ENCODE data around the gene RUFY1. TPM values are rescaled to one million over a fixed set of nuclear protein-coding genes. Genes with fewer than 3 reads are reported as not detected.
A peak's percentile ranks its signal among the peaks of the same experiment; 100 is the strongest.

RUFY1 gene
- total and polyA plus RNA-seq, 2 donors (not counting 3 experiments of a cell fraction or from before 2014, with no cell fraction given), result 25.6 to 44.9 TPM

DNA sequence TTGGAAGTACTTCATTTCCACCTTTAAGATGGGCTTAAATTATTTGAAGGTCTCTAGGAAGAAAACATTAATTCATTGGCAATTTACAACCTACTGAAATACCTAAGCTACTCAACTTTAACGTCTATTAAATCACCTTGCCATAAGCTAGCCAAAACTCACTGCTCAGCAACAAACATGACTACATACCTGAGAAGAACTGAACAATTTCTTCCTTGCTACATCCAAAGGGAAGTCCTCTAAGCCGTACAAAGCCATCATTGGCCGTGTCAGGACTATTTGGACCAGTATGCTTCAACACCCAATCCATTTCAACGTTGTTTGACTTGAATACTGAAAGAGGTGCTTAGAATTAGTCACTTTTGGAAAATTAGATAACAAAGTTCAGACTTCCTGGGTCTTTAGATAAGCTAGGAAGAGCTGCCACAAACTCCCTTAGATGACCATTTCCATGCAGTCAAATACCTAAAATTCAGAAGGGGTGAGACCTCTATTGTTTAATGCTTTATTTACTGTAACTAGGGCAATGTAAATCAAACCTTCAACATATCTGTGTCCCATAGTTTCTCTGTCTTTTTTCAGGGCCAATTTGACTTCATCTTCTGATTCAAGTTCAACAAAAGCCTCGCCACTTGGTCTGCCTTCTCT is 70.5 kb downstream of the RUFY1 start:
- no peaks in the 10 kb centered on the region for H3K9me3 ChIP-seq (replicated peaks; ENCODE audit: control insufficient read depth, insufficient read depth, low read length)
- H3K4me3 ChIP-seq (replicated peaks in 1 of 3; ENCODE audit: insufficient read depth in 1 of 3, low read depth in 1 of 3, low read length in 3 of 3), result peak overlapping the region; percentile 82 to 91 (median 85)
- peaks cover 38% of the 10 kb centered on the region for H4K20me1 ChIP-seq (replicated peaks; ENCODE audit: control insufficient read depth, extremely low read depth, insufficient read depth, low read length)
- H3K4me1 ChIP-seq (ENCODE audit: control insufficient read depth, extremely low read depth, insufficient read depth, low read length), result peaks cover 52% of the 10 kb centered on the region
- H3K27ac ChIP-seq (ENCODE audit: insufficient read depth, low read depth, low read length), result no peak overlapping the region
- TF ChIP-seq EZH2 (IDR thresholded peaks at IDR 0.05; ENCODE audit: borderline replicate concordance, low read depth, low read length, severe bottlenecking) (no peak), POLR2AphosphoS5 (IDR thresholded peaks at IDR 0.05; ENCODE audit: insufficient read depth, low read depth, low read length) (peak; percentile 9), FOS (IDR thresholded peaks at IDR 0.05; ENCODE audit: borderline replicate concordance, insufficient read depth, low read length) (no peak), MYC (IDR thresholded peaks at IDR 0.05; ENCODE audit: low read depth, low read length) (no peak), GATA2 (IDR thresholded peaks at IDR 0.05; ENCODE audit: insufficient read depth, insufficient read length, low read depth, low read length) (no peak), POLR2A (IDR thresholded peaks at IDR 0.05; ENCODE audit: low read depth, low read length) (no peak)
- TF ChIP-seq, protein P1, sequence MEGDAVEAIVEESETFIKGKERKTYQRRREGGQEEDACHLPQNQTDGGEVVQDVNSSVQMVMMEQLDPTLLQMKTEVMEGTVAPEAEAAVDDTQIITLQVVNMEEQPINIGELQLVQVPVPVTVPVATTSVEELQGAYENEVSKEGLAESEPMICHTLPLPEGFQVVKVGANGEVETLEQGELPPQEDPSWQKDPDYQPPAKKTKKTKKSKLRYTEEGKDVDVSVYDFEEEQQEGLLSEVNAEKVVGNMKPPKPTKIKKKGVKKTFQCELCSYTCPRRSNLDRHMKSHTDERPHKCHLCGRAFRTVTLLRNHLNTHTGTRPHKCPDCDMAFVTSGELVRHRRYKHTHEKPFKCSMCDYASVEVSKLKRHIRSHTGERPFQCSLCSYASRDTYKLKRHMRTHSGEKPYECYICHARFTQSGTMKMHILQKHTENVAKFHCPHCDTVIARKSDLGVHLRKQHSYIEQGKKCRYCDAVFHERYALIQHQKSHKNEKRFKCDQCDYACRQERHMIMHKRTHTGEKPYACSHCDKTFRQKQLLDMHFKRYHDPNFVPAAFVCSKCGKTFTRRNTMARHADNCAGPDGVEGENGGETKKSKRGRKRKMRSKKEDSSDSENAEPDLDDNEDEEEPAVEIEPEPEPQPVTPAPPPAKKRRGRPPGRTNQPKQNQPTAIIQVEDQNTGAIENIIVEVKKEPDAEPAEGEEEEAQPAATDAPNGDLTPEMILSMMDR (IDR thresholded peaks at IDR 0.05; ENCODE audit: extremely low read depth in 1 of 2, insufficient read depth in 1 of 2, low read depth in 1 of 2, low read length in 2 of 2), result no peak
- peak overlapping the region; percentile 82 for H3K9ac ChIP-seq (replicated peaks; ENCODE audit: extremely low read depth, insufficient read depth, low read length)
- no peak overlapping the region for H2AFZ ChIP-seq (ENCODE audit: low read depth, low read length)
- FAIRE-seq, result no peak
- peaks cover 28 to 51% of the 10 kb centered on the region in 2 experiments for H3K36me3 ChIP-seq (ENCODE audit: control insufficient read depth in 2 of 2, extremely low read depth in 1 of 2, insufficient read depth in 2 of 2, low read length in 2 of 2)
- BruUV-seq (replicated peaks), result no TSS peak
- ChIA-PET POLR2A (interaction anchor here (1.1 to 1.5 kb wide), 2 partner anchors 8 to 12 kb away, joined by 4 read pairs; no protein-coding TSS in a partner anchor), CTCF (no interaction called here)
- peak overlapping the region; percentile 96 for H3K4me2 ChIP-seq (ENCODE audit: insufficient read depth, low read length)
- no peaks in the 10 kb centered on the region for H3K9me1 ChIP-seq (replicated peaks; ENCODE audit: control insufficient read depth, extremely low read depth, insufficient read depth, low read length)
- peaks cover 78% of the 10 kb centered on the region for H3K79me2 ChIP-seq (ENCODE audit: control insufficient read depth, insufficient read depth, low read length)
- H3K27me3 ChIP-seq (ENCODE audit: control insufficient read depth in 2 of 2, insufficient read depth in 2 of 2, low read length in 2 of 2), result no peaks in the 10 kb centered on the region
- DNase-seq (ENCODE audit: low read depth, low spot score), result no peak
- dilution Hi-C loops (cut with MboI; ENCODE audit: extremely low pct_ligation_motif_present, low sequenced_read_pairs) (no loop called here), intact Hi-C loops (cut with micrococcal nuclease) (loop anchor here (5.0 kb wide), 3 partner anchors 69 to 196 kb away; partner anchors contain the start of genes MAML1 and RUFY1)

All from endothelial cell of umbilical vein (primary cell).